Chondrocyte (in vitro differentiated cells): Measurements from ENCODE around the gene CX3CR1. TPM values are rescaled to one million over a fixed set of nuclear protein-coding genes. Genes with fewer than 3 reads are reported as not detected.

Experiments
- DNase-seq: peaks from one replicate; pipeline ENCODE4 v3.0.0; 2021; ENCODE audit warnings: mixed read lengths, low spot score
- H3K27ac Mint-ChIP-seq: one replicate; pipeline ENCODE4 v1.8.0; 2021; ENCODE audit warnings: mild to moderate bottlenecking, moderate library complexity, mixed read lengths; ENCODE audit not compliant: unreplicated experiment
- H3K27me3 Mint-ChIP-seq: 2 replicates; pipeline ENCODE4 v1.8.0; 2021; ENCODE audit warnings: low read depth, mixed read lengths
- H3K36me3 Mint-ChIP-seq: 2 replicates; pipeline ENCODE4 v1.8.0; 2021; ENCODE audit warnings: low read depth, mixed read lengths
- H3K4me1 Mint-ChIP-seq: 2 replicates; pipeline ENCODE4 v1.8.0; 2021; ENCODE audit warnings: low read depth, mild to moderate bottlenecking, mixed read lengths
- H3K4me3 Mint-ChIP-seq: one replicate; pipeline ENCODE4 v1.8.0; 2021; ENCODE audit warnings: mild to moderate bottlenecking, moderate library complexity, mixed read lengths; ENCODE audit not compliant: unreplicated experiment
- H3K9me3 Mint-ChIP-seq: 2 replicates; pipeline ENCODE4 v1.8.0; 2021; ENCODE audit warnings: low read depth, mixed read lengths
- CTCF ChIP-seq: fragments of 200-600 bp; sonication (generic); IDR thresholded peaks from 2 replicates; pipeline ENCODE4 v1.5.0; 2021; ENCODE audit warnings: antibody characterized with exemption, mild to moderate bottlenecking, moderate library complexity
- total RNA-seq: library from RNA; stranded (reverse); gene quantifications from 3 replicates; pipeline ENCODE4 v1.2.1, GENCODE V29; 2021

The CX3CR1 gene
- total RNA-seq, 1 donor from 2014 or later, result 0.12 TPM

GRCh38 chr3:39291903-39292329 lies 12.1 kb upstream of the CX3CR1 start:
- DNase-seq, result no peak
- no peak overlapping the region for H3K27ac Mint-ChIP-seq
- H3K27me3 Mint-ChIP-seq, result no peaks in the 10 kb centered on the region
- peak; percentile 93 for TF ChIP-seq CTCF
- no peaks in the 10 kb centered on the region for H3K36me3 Mint-ChIP-seq
- no peaks in the 10 kb centered on the region for H3K9me3 Mint-ChIP-seq
- peaks cover 12% of the 10 kb centered on the region for H3K4me1 Mint-ChIP-seq
- no peak overlapping the region for H3K4me3 Mint-ChIP-seq

GRCh38 chr3:39290255-39290654 lies 10.4 kb upstream of the CX3CR1 start:
- Mint-ChIP-seq H3K36me3 (no peaks in the 10 kb centered on the region), H3K27me3 (no peaks in the 10 kb centered on the region), H3K27ac (no peak overlapping the region), H3K4me1 (peaks cover 12% of the 10 kb centered on the region), H3K9me3 (no peaks in the 10 kb centered on the region), H3K4me3 (no peak overlapping the region)
- TF ChIP-seq CTCF, result no peak
- no peak for DNase-seq

GRCh38 chr3:39289107-39289506 lies 9.3 kb upstream of the CX3CR1 start:
- Mint-ChIP-seq H3K9me3 (no peaks in the 10 kb centered on the region), H3K4me3 (no peak overlapping the region), H3K27ac (no peak overlapping the region), H3K27me3 (no peaks in the 10 kb centered on the region), H3K36me3 (no peaks in the 10 kb centered on the region), H3K4me1 (peaks cover 6% of the 10 kb centered on the region)
- no peak for DNase-seq
- no peak for TF ChIP-seq CTCF

- Mint-ChIP-seq H3K27me3 (no peaks in the 10 kb centered on the region), H3K9me3 (no peaks in the 10 kb centered on the region), H3K4me1 (peaks cover 6% of the 10 kb centered on the region), H3K36me3 (no peaks in the 10 kb centered on the region), H3K27ac (no peak overlapping the region), H3K4me3 (no peak overlapping the region)
- DNase-seq, result no peak
- TF ChIP-seq CTCF, result peak; percentile 96
Observed at GRCh38 chr3:39288300-39288808, 8.5 kb upstream of the CX3CR1 start.

GRCh38 chr3:39287216-39288164 lies 7.7 kb upstream of the CX3CR1 start:
- TF ChIP-seq CTCF, result no peak
- H3K4me3 Mint-ChIP-seq, result no peak overlapping the region
- H3K4me1 Mint-ChIP-seq, result peaks cover 6% of the 10 kb centered on the region
- no peak for DNase-seq
- no peaks in the 10 kb centered on the region for H3K9me3 Mint-ChIP-seq
- no peaks in the 10 kb centered on the region for H3K36me3 Mint-ChIP-seq
- no peaks in the 10 kb centered on the region for H3K27me3 Mint-ChIP-seq
- H3K27ac Mint-ChIP-seq, result no peak overlapping the region
